ENCODE results near the gene PTPRJ. TPM values are rescaled to one million over a fixed set of nuclear protein-coding genes. Genes with fewer than 3 reads are reported as not detected.

PTPRJ gene
- total RNA-seq, 1 donor from 2014 or later: 18.6 TPM

- no peak for DNase-seq (ENCODE audit: extremely low spot score, unreplicated experiment)
- TF ChIP-seq CTCF (conservative IDR thresholded peaks at IDR 0.05): no peak
- Mint-ChIP-seq H3K27ac (peak overlapping the region; percentile 24), H3K27me3 (no peaks in the 10 kb centered on the region), H3K36me3 (no peaks in the 10 kb centered on the region), H3K4me1 (ENCODE audit: unreplicated experiment) (peaks cover 30% of the 10 kb centered on the region), H3K4me3 (no peak overlapping the region), H3K9me3 (no peaks in the 10 kb centered on the region)
Measured at GRCh38 chr11:47989779-47990178, 9.4 kb downstream of the PTPRJ start.

- no peaks in the 10 kb centered on the region for H3K9me3 Mint-ChIP-seq
- TF ChIP-seq CTCF (conservative IDR thresholded peaks at IDR 0.05): no peak
- no peak for DNase-seq (ENCODE audit: extremely low spot score, unreplicated experiment)
- H3K27me3 Mint-ChIP-seq: no peaks in the 10 kb centered on the region
- no peaks in the 10 kb centered on the region for H3K36me3 Mint-ChIP-seq
- peaks cover 25% of the 10 kb centered on the region for H3K4me1 Mint-ChIP-seq (ENCODE audit: unreplicated experiment)
- peak overlapping the region; percentile 81 for H3K27ac Mint-ChIP-seq
- peak overlapping the region; percentile 55 for H3K4me3 Mint-ChIP-seq
Measured at GRCh38 chr11:47991266-47991830, 11.0 kb downstream of the PTPRJ start.

- Mint-ChIP-seq H3K4me1 (ENCODE audit: unreplicated experiment) (peaks cover 20% of the 10 kb centered on the region), H3K27ac (peak overlapping the region; percentile 81), H3K27me3 (no peaks in the 10 kb centered on the region), H3K9me3 (no peaks in the 10 kb centered on the region), H3K4me3 (no peak overlapping the region), H3K36me3 (no peaks in the 10 kb centered on the region)
- no peak for TF ChIP-seq CTCF (conservative IDR thresholded peaks at IDR 0.05)
- no peak for DNase-seq (ENCODE audit: extremely low spot score, unreplicated experiment)
Measured at GRCh38 chr11:47991894-47992293, 11.5 kb downstream of the PTPRJ start.

- H3K27ac Mint-ChIP-seq: peak overlapping the region; percentile 8
- H3K27me3 Mint-ChIP-seq: no peaks in the 10 kb centered on the region
- no peak overlapping the region for H3K4me3 Mint-ChIP-seq
- no peak for DNase-seq (ENCODE audit: extremely low spot score, unreplicated experiment)
- H3K9me3 Mint-ChIP-seq: no peaks in the 10 kb centered on the region
- TF ChIP-seq CTCF (conservative IDR thresholded peaks at IDR 0.05): no peak
- H3K36me3 Mint-ChIP-seq: no peaks in the 10 kb centered on the region
- H3K4me1 Mint-ChIP-seq (ENCODE audit: unreplicated experiment): peaks cover 19% of the 10 kb centered on the region
Measured at GRCh38 chr11:47992959-47993820, 12.8 kb downstream of the PTPRJ start.

GRCh38 chr11:47994417-47994816 is 14.1 kb downstream of the PTPRJ start:
- no peaks in the 10 kb centered on the region for H3K36me3 Mint-ChIP-seq
- TF ChIP-seq CTCF (conservative IDR thresholded peaks at IDR 0.05): no peak

More at GRCh38 chr11:47994417-47994816, 14.1 kb downstream of the PTPRJ start:
- Mint-ChIP-seq H3K4me3 (no peak overlapping the region), H3K27ac (no peak overlapping the region), H3K27me3 (no peaks in the 10 kb centered on the region), H3K9me3 (no peaks in the 10 kb centered on the region), H3K4me1 (ENCODE audit: unreplicated experiment) (peaks cover 28% of the 10 kb centered on the region)
- no peak for DNase-seq (ENCODE audit: extremely low spot score, unreplicated experiment)

Measured in type B pancreatic cell (in vitro differentiated cells).